LNCaP clone FGC (cell line): Measurements from ENCODE around the gene LAMTOR5.

ENCODE experiments used
- DNase-seq: peaks from one replicate; pipeline ENCODE4 v3.0.0-alpha.2; 2011; ENCODE audit warnings: low read depth
- H3K4me3 ChIP-seq: 2 replicates; pipeline ENCODE4 v1.5.1; 2011; ENCODE audit warnings: mild to moderate bottlenecking, low read depth, low read length, control low read depth
- CTCF ChIP-seq: IDR thresholded peaks from 2 replicates; pipeline ENCODE4 v1.5.1; 2012; ENCODE audit warnings: mild to moderate bottlenecking; ENCODE audit not compliant: control insufficient read depth, insufficient read depth; ENCODE audit errors: extremely low read depth

Gene LAMTOR5

GRCh38 chr1:110387048-110387754, 20.3 kb downstream of the LAMTOR5 start:
- no peak for TF ChIP-seq CTCF
- DNase-seq, result no peak
- no peak overlapping the region for H3K4me3 ChIP-seq

GRCh38 chr1:110385369-110385768, 22.1 kb downstream of the LAMTOR5 start:
- TF ChIP-seq CTCF, result no peak
- DNase-seq, result no peak
- no peak overlapping the region for H3K4me3 ChIP-seq

- no peak for TF ChIP-seq CTCF
- no peak overlapping the region for H3K4me3 ChIP-seq
- no peak for DNase-seq
Observed at GRCh38 chr1:110384581-110385321, 22.7 kb downstream of the LAMTOR5 start.

- no peak for TF ChIP-seq CTCF
- no peak overlapping the region for H3K4me3 ChIP-seq
- DNase-seq, result no peak
Observed at GRCh38 chr1:110383251-110383990, 24.1 kb downstream of the LAMTOR5 start.

- no peak overlapping the region for H3K4me3 ChIP-seq
- DNase-seq, result no peak
- TF ChIP-seq CTCF, result no peak
Observed at GRCh38 chr1:110380672-110381283, 26.7 kb downstream of the LAMTOR5 start.

- no peak overlapping the region for H3K4me3 ChIP-seq
- TF ChIP-seq CTCF, result no peak
- DNase-seq, result no peak
Observed at GRCh38 chr1:110375490-110375889, 32.0 kb downstream of the LAMTOR5 start.
